Measurements from ENCODE around the gene MEX3B.

- TF ChIP-seq CTCFL (IDR thresholded peaks at IDR 0.05; ENCODE audit: borderline replicate concordance, insufficient read depth, low read depth, low read length, poor library complexity, severe bottlenecking) (no peak), MXI1 (IDR thresholded peaks at IDR 0.05; ENCODE audit: low read depth, low read length) (no peak), MEF2A (IDR thresholded peaks at IDR 0.05; ENCODE audit: control insufficient read depth, low read depth, low read length) (no peak), MNT (conservative IDR thresholded peaks at IDR 0.05) (no peak), SRSF1 (IDR thresholded peaks at IDR 0.05; ENCODE audit: low read depth, low read length) (no peak), RFX1 (IDR thresholded peaks at IDR 0.05) (no peak), KAT7 (CRISPR knock-in tag; IDR thresholded peaks at IDR 0.05; ENCODE audit: borderline replicate concordance) (no peak), CBX2 (IDR thresholded peaks at IDR 0.05; ENCODE audit: insufficient read depth, low read length, poor library complexity, severe bottlenecking) (no peak), ZBTB49 (CRISPR knock-in tag; IDR thresholded peaks at IDR 0.05; ENCODE audit: borderline replicate concordance) (no peak), PTBP1 (IDR thresholded peaks at IDR 0.05; ENCODE audit: low read depth, low read length) (no peak), ZNF184 (CRISPR knock-in tag; IDR thresholded peaks at IDR 0.05) (no peak)
Observed at GRCh38 chr15:82021992-82022391, 23.8 kb downstream of the MEX3B start.
